H9 (cell line): ENCODE data around the gene TPSAB1. TPM values are rescaled to one million over a fixed set of nuclear protein-coding genes. Genes with fewer than 3 reads are reported as not detected.
"Not testable (repeated sequence)": the region's sequence is repeated elsewhere in the genome, so short reads cannot be mapped to it uniquely, and the experiment has no call there.

Source experiments
- DNase-seq: peaks from one replicate; pipeline ENCODE4 v3.0.0-alpha.2; 2017
- H2AFZ ChIP-seq: one replicate; pipeline ENCODE4 v1.6.1; 2013; ENCODE audit warnings: mild to moderate bottlenecking, low read length, control low read depth, moderate library complexity
- H2AK5ac ChIP-seq: 2 replicates; pipeline ENCODE4 v1.6.1; 2013; ENCODE audit warnings: low read length, control low read depth, mixed read lengths; ENCODE audit not compliant: insufficient read length
- H2BK120ac ChIP-seq: one replicate; pipeline ENCODE4 v1.6.1; 2013; ENCODE audit warnings: low read depth, mild to moderate bottlenecking, low read length, control low read depth, inconsistent platforms; ENCODE audit not compliant: poor library complexity, severe bottlenecking
- H2BK12ac ChIP-seq: 2 replicates; pipeline ENCODE4 v1.6.1; 2013; ENCODE audit warnings: low read length, control low read depth, mixed read lengths, low read depth; ENCODE audit not compliant: insufficient read length
- H2BK15ac ChIP-seq: 2 replicates; pipeline ENCODE4 v1.6.1; 2013; ENCODE audit warnings: low read depth, low read length, control low read depth
- H2BK20ac ChIP-seq: one replicate; pipeline ENCODE4 v1.6.1; 2013; ENCODE audit warnings: low read depth, mild to moderate bottlenecking, low read length, control low read depth, inconsistent platforms; ENCODE audit not compliant: poor library complexity, severe bottlenecking
- H2BK5ac ChIP-seq: 2 replicates; pipeline ENCODE4 v1.6.1; 2013; ENCODE audit warnings: low read length, control low read depth, mixed read lengths; ENCODE audit not compliant: insufficient read length
- H3K14ac ChIP-seq: 2 replicates; pipeline ENCODE4 v1.6.1; 2013; ENCODE audit warnings: low read length, control low read depth; ENCODE audit not compliant: insufficient read depth
- H3K18ac ChIP-seq: 2 replicates; pipeline ENCODE4 v1.6.1; 2013; ENCODE audit warnings: low read depth, mild to moderate bottlenecking, mixed read lengths, low read length, control low read depth; ENCODE audit not compliant: insufficient read length
- H3K23ac ChIP-seq: 2 replicates; pipeline ENCODE4 v1.6.1; 2013; ENCODE audit warnings: low read length, control low read depth, mixed read lengths, low read depth; ENCODE audit not compliant: insufficient read length
- H3K23me2 ChIP-seq: 2 replicates; pipeline ENCODE4 v1.6.1; 2013; ENCODE audit warnings: low read depth, mild to moderate bottlenecking, mixed read lengths, low read length, control low read depth; ENCODE audit not compliant: insufficient read length, poor library complexity, severe bottlenecking
- H3K27ac ChIP-seq: 2 replicates; pipeline ENCODE4 v1.5.1; 2013; ENCODE audit warnings: low read length, control low read depth, mixed read lengths, low read depth; ENCODE audit not compliant: insufficient read length
- H3K27me3 ChIP-seq: 2 replicates; pipeline ENCODE4 v1.6.1; 2013; ENCODE audit warnings: low read length, control low read depth, inconsistent platforms; ENCODE audit not compliant: insufficient read depth
- H3K4ac ChIP-seq: 2 replicates; pipeline ENCODE4 v1.6.1; 2013; ENCODE audit warnings: low read depth, mild to moderate bottlenecking, control low read depth, inconsistent platforms, low read length, moderate library complexity
- H3K4me1 ChIP-seq: 2 replicates; pipeline ENCODE4 v1.6.1; 2013; ENCODE audit warnings: low read length, control low read depth, inconsistent platforms; ENCODE audit not compliant: insufficient read depth
- H3K4me2 ChIP-seq: 2 replicates; pipeline ENCODE4 v1.6.1; 2013; ENCODE audit warnings: low read length, control low read depth, mixed read lengths; ENCODE audit not compliant: insufficient read length, insufficient read depth
- H3K56ac ChIP-seq: 2 replicates; pipeline ENCODE4 v1.6.1; 2013; ENCODE audit warnings: low read depth, mild to moderate bottlenecking, mixed read lengths, low read length, control low read depth; ENCODE audit not compliant: insufficient read length
- H3K79me1 ChIP-seq: 2 replicates; pipeline ENCODE4 v1.6.1; 2013; ENCODE audit warnings: low read depth, mild to moderate bottlenecking, moderate library complexity, low read length, control low read depth, inconsistent platforms; ENCODE audit not compliant: insufficient read depth, poor library complexity, severe bottlenecking
- H3K79me2 ChIP-seq: 2 replicates; pipeline ENCODE4 v1.6.1; 2013; ENCODE audit warnings: low read length, control low read depth, inconsistent platforms; ENCODE audit not compliant: insufficient read depth
- H3K9ac ChIP-seq: 2 replicates; pipeline ENCODE4 v1.6.1; 2013; ENCODE audit warnings: low read length, control low read depth, mixed read lengths; ENCODE audit not compliant: insufficient read length; ENCODE audit errors: extremely low read depth
- H3K9me3 ChIP-seq: one replicate; pipeline ENCODE4 v1.6.1; 2013; ENCODE audit warnings: low read depth, low read length, inconsistent platforms; ENCODE audit not compliant: control insufficient read depth
- H3T11ph ChIP-seq: one replicate; pipeline ENCODE4 v1.6.1; 2013; ENCODE audit warnings: mild to moderate bottlenecking, low read length, control low read depth, inconsistent platforms
- H4K20me1 ChIP-seq: one replicate; pipeline ENCODE4 v1.6.1; 2013; ENCODE audit not compliant: control insufficient read depth, insufficient read length, insufficient read depth
- H4K5ac ChIP-seq: 2 replicates; pipeline ENCODE4 v1.6.1; 2013; ENCODE audit warnings: low read depth, mild to moderate bottlenecking, mixed read lengths, low read length, control low read depth; ENCODE audit not compliant: insufficient read length
- H4K8ac ChIP-seq: replicated peaks from 2 replicates; pipeline ENCODE4 v1.6.1; 2013; ENCODE audit warnings: low read length, control low read depth, mixed read lengths, low read depth; ENCODE audit not compliant: insufficient read length
- H4K91ac ChIP-seq: 2 replicates; pipeline ENCODE4 v1.6.1; 2013; ENCODE audit warnings: low read depth, mild to moderate bottlenecking, moderate library complexity, mixed read lengths, low read length, control low read depth; ENCODE audit not compliant: insufficient read length
- H3K27ac Mint-ChIP-seq, 3 experiments: 2 replicates in 2 of 3; 3 replicates in 1 of 3; pipeline ENCODE4 v1.8.0; 2020 to 2021; ENCODE audit warnings: mixed read lengths in 3 of 3, mild to moderate bottlenecking in 1 of 3, moderate library complexity in 1 of 3
- H3K27me3 Mint-ChIP-seq: 2 replicates; pipeline ENCODE4 v1.8.0; 2021; ENCODE audit warnings: low read depth, mild to moderate bottlenecking, moderate library complexity, mixed read lengths
- H3K36me3 Mint-ChIP-seq, 3 experiments: 2 replicates in 2 of 3; 3 replicates in 1 of 3; pipeline ENCODE4 v1.8.0; 2020 to 2021; ENCODE audit warnings: low read depth in 3 of 3, mixed read lengths in 3 of 3; ENCODE audit not compliant: insufficient read depth in 1 of 3
- H3K4me1 Mint-ChIP-seq, 2 experiments: 2 replicates each; pipeline ENCODE4 v1.8.0; 2020; ENCODE audit warnings: mixed read lengths in 2 of 2
- H3K4me3 Mint-ChIP-seq, 2 experiments: 2 replicates in 1 of 2; 3 replicates in 1 of 2; pipeline ENCODE4 v1.8.0; 2020 to 2021; ENCODE audit warnings: mild to moderate bottlenecking in 2 of 2, mixed read lengths in 2 of 2, moderate library complexity in 1 of 2
- H3K9me3 Mint-ChIP-seq, 2 experiments: 2 replicates in 1 of 2; 3 replicates in 1 of 2; pipeline ENCODE4 v1.8.0; 2020; ENCODE audit warnings: mild to moderate bottlenecking in 2 of 2, mixed read lengths in 2 of 2, moderate library complexity in 1 of 2
- CTCF ChIP-seq: fragments of 200-600 bp; sonication (generic); conservative IDR thresholded peaks from 3 replicates; pipeline ENCODE4 v1.8.0; 2021; ENCODE audit warnings: antibody characterized with exemption, mild to moderate bottlenecking
- WGBS: extraction: QIAGEN DNeasy Blood & Tissue Kit; methylation state at CpG from one replicate; pipeline ENCODE4 v1.1.7; 2013; ENCODE audit warnings: missing lambda C conversion rate, low lambda C conversion rate, mixed read lengths; ENCODE audit not compliant: insufficient read length; ENCODE audit errors: extremely low coverage; 5-methylcytosine and 5-hydroxymethylcytosine counted together
- total RNA-seq: library from RNA; stranded (reverse); gene quantifications from 2 replicates; pipeline ENCODE4 v1.2.1, GENCODE V29; 2021

TPSAB1 gene
- total RNA-seq, 1 experiment from 2014 or later = not detected

- Histone ChIP-seq H2BK12ac (no peak overlapping the region), H3T11ph (no peak overlapping the region), H3K56ac (no peak overlapping the region), H3K4ac (no peak overlapping the region), H3K9ac (no peak overlapping the region), H2AK5ac (no peak overlapping the region), H4K8ac (no peak overlapping the region), H3K79me2 (no peaks in the 10 kb centered on the region), H4K5ac (no peak overlapping the region), H3K23me2 (no peaks in the 10 kb centered on the region), H2AFZ (no peak overlapping the region), H4K91ac (no peak overlapping the region), H3K23ac (no peak overlapping the region), H3K79me1 (no peaks in the 10 kb centered on the region), H4K20me1 (no peaks in the 10 kb centered on the region), H2BK120ac (no peak overlapping the region), H2BK15ac (no peak overlapping the region), H3K9me3 (no peaks in the 10 kb centered on the region), H3K18ac (no peak overlapping the region), H2BK20ac (no peak overlapping the region), H3K27me3 (no peaks in the 10 kb centered on the region), H3K4me2 (no peak overlapping the region), H2BK5ac (no peak overlapping the region), H3K4me1 (no peaks in the 10 kb centered on the region; the same call in 1 of the 2 replicates), H3K27ac (no peak overlapping the region), H3K14ac (no peak overlapping the region)
- H3K4me1 Mint-ChIP-seq = peaks cover 3 to 7% of the 10 kb centered on the region in 2 experiments
- H3K36me3 Mint-ChIP-seq = peaks cover 0 to 4% (median 2%) of the 10 kb centered on the region in 3 experiments; a peak in 3 of 7 replicates
- DNase-seq = no peak
- no peak for TF ChIP-seq CTCF
- H3K27me3 Mint-ChIP-seq = peaks cover 30% of the 10 kb centered on the region
- no peak overlapping the region for H3K4me3 Mint-ChIP-seq
- peaks cover 11 to 19% of the 10 kb centered on the region in 2 experiments for H3K9me3 Mint-ChIP-seq
- no peak overlapping the region for H3K27ac Mint-ChIP-seq
- WGBS = no CpG with 5 or more reads among the region's 19 CpGs
Measured at GRCh38 chr16:1265826-1266225, 25.3 kb downstream of the TPSAB1 start.

DNA sequence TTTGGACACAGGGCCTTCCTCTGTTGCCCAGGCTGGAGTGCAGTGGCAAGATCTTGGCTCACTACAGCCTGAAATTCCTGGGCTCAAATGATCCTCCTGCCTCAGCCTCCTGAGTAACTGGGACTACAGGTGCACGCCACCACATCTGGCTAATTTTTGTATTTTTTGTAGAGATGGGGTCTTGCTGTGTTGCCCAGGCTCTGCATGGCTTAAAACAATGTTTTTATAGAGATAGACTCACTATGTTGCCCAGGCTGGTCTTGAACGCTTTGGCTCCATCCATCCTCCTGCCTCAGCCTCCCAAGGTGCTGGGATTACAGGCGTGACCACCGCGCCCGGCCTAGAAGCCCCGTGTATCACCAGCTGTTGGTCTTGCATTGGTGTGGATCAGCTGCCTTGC lies 28.9 kb downstream of the TPSAB1 start:
- not testable (repeated sequence) for H3K27ac Mint-ChIP-seq, H3K14ac ChIP-seq, H3K27ac ChIP-seq, H3K4me1 Mint-ChIP-seq, H3K27me3 ChIP-seq, H3K9ac ChIP-seq, H2BK120ac ChIP-seq, H4K20me1 ChIP-seq, H4K8ac ChIP-seq, H2BK20ac ChIP-seq, H2BK15ac ChIP-seq, H3K79me1 ChIP-seq, H2AFZ ChIP-seq, H3K4ac ChIP-seq, H3T11ph ChIP-seq, H3K18ac ChIP-seq, H3K4me3 Mint-ChIP-seq, H3K36me3 Mint-ChIP-seq, H2BK12ac ChIP-seq, H3K56ac ChIP-seq, H3K23me2 ChIP-seq, H3K23ac ChIP-seq, H3K79me2 ChIP-seq, H3K4me2 ChIP-seq, H2BK5ac ChIP-seq, DNase-seq, H2AK5ac ChIP-seq, H3K9me3 ChIP-seq, H3K4me1 ChIP-seq, H4K5ac ChIP-seq, H4K91ac ChIP-seq
- WGBS = no CpG with 5 or more reads among the region's 7 CpGs
- peaks cover 8 to 17% of the 10 kb centered on the region in 2 experiments for H3K9me3 Mint-ChIP-seq
- H3K27me3 Mint-ChIP-seq = peaks cover 35% of the 10 kb centered on the region
